OCI-LY1 (cell line): ENCODE measurements around the gene DIAPH3.

Experiments
- EZH2 ChIP-seq: fragments of 200-600 bp; sonication (generic), shearing (Covaris generic); IDR thresholded peaks from 2 replicates; pipeline ENCODE4 v1.8.0; 2017; ENCODE audit warnings: borderline replicate concordance, mixed run types, mild to moderate bottlenecking, antibody characterized with exemption, low read length, moderate library complexity, mixed read lengths
- TF ChIP-seq, protein P1 (sequence below): fragments of 200-600 bp; sonication (generic), shearing (Covaris generic); IDR thresholded peaks from 2 replicates; pipeline ENCODE4 v1.5.1; 2017; ENCODE audit warnings: mild to moderate bottlenecking, antibody characterized with exemption, low read length, moderate library complexity, mixed read lengths

DNA sequence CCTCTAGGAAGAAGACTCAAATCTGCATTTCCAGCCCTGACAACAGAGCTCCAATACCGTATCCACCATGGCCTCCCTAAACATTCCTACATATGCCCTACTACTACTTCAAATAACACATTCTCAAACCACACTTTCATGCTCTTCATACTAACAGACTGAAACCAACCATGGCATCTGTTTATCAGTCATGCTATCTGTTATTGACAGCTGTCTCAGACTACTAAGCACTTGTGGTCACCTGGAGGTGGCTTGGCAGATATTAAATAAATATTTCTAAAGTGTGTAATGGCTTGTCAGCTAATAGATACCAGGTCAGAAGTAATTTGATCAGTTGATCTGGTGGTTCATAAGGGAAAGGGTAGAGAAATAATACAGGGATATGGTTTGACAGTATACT is 489.1 kb downstream of the DIAPH3 start:
- TF ChIP-seq, protein P1, sequence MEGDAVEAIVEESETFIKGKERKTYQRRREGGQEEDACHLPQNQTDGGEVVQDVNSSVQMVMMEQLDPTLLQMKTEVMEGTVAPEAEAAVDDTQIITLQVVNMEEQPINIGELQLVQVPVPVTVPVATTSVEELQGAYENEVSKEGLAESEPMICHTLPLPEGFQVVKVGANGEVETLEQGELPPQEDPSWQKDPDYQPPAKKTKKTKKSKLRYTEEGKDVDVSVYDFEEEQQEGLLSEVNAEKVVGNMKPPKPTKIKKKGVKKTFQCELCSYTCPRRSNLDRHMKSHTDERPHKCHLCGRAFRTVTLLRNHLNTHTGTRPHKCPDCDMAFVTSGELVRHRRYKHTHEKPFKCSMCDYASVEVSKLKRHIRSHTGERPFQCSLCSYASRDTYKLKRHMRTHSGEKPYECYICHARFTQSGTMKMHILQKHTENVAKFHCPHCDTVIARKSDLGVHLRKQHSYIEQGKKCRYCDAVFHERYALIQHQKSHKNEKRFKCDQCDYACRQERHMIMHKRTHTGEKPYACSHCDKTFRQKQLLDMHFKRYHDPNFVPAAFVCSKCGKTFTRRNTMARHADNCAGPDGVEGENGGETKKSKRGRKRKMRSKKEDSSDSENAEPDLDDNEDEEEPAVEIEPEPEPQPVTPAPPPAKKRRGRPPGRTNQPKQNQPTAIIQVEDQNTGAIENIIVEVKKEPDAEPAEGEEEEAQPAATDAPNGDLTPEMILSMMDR = no peak
- TF ChIP-seq EZH2 = no peak
